Measurements from ENCODE around the gene IKZF4. TPM values are rescaled to one million over a fixed set of nuclear protein-coding genes. Genes with fewer than 3 reads are reported as not detected.
A peak's percentile ranks its signal among the peaks of the same experiment; 100 is the strongest.
"Not testable (repeated sequence)": the region's sequence is repeated elsewhere in the genome, so short reads cannot be mapped to it uniquely, and the experiment has no call there.

The IKZF4 gene
- total and polyA plus RNA-seq, 4 donors: 3.3 to 10.7 (median 5.2) TPM

GRCh38 chr12:56040963-56041551 lies 20.2 kb downstream of the IKZF4 start:
- ATAC-seq (ENCODE audit: insufficient read depth, low FRiP score): no peak
- H3K4me1 ChIP-seq (ENCODE audit: control insufficient read depth in 5 of 5, insufficient read depth in 5 of 5, low read length in 5 of 5): peaks cover 0 to 10% (median 9%) of the 10 kb centered on the region in 5 donors
- H3K36me3 ChIP-seq (ENCODE audit: control insufficient read depth in 4 of 4, insufficient read depth in 4 of 4, low read length in 4 of 4): peaks cover 11 to 31% (median 20%) of the 10 kb centered on the region in 4 donors
- H3K27me3 ChIP-seq (ENCODE audit: control insufficient read depth in 3 of 3, insufficient read depth in 3 of 3, low read length in 2 of 3): no peaks in the 10 kb centered on the region
- DNase-seq: peak in 1 of 3 donors; percentile 3
- peak overlapping the region; percentile 70 to 74 for H3K27ac ChIP-seq (ENCODE audit: low read depth in 1 of 2, low read length in 1 of 2)
- 64 to 76% methylated on average over 14 of the region's 14 CpGs for WGBS, 2 donors
- peak overlapping the region; percentile 32 for H3K4me3 ChIP-seq
- H3K9ac ChIP-seq (ENCODE audit: insufficient read depth in 1 of 2, low read length in 2 of 2): peak overlapping the region in 1 of 2 donors; percentile 34
- H3K9me3 ChIP-seq (ENCODE audit: control insufficient read depth in 4 of 4, insufficient read depth in 3 of 4, low read length in 3 of 4): no peaks in the 10 kb centered on the region
- TF ChIP-seq, protein P1, sequence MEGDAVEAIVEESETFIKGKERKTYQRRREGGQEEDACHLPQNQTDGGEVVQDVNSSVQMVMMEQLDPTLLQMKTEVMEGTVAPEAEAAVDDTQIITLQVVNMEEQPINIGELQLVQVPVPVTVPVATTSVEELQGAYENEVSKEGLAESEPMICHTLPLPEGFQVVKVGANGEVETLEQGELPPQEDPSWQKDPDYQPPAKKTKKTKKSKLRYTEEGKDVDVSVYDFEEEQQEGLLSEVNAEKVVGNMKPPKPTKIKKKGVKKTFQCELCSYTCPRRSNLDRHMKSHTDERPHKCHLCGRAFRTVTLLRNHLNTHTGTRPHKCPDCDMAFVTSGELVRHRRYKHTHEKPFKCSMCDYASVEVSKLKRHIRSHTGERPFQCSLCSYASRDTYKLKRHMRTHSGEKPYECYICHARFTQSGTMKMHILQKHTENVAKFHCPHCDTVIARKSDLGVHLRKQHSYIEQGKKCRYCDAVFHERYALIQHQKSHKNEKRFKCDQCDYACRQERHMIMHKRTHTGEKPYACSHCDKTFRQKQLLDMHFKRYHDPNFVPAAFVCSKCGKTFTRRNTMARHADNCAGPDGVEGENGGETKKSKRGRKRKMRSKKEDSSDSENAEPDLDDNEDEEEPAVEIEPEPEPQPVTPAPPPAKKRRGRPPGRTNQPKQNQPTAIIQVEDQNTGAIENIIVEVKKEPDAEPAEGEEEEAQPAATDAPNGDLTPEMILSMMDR (IDR thresholded peaks at IDR 0.05; ENCODE audit: control extremely low read depth, extremely low read depth): no peak

GRCh38 chr12:56041552-56042429 lies 20.9 kb downstream of the IKZF4 start, which contains the start of gene RPS26:
TSS of gene RPS26 (plus strand) at chr12:56041918. CDS start at chr12:56042167, 249 bp downstream.
- DNase-seq (peak; percentile 99 to 100 (median 100)), ATAC-seq (ENCODE audit: insufficient read depth, low FRiP score) (peak; percentile 96)
- Histone ChIP-seq H3K27ac (ENCODE audit: low read depth in 1 of 2, low read length in 1 of 2) (peak within 1 kb of the TSS; percentile 83 to 89), H3K4me3 (peak within 1 kb of the TSS; percentile 68), H3K9me3 (ENCODE audit: control insufficient read depth in 4 of 4, insufficient read depth in 3 of 4, low read length in 3 of 4) (no peaks in the 10 kb centered on the region), H3K36me3 (ENCODE audit: control insufficient read depth in 4 of 4, insufficient read depth in 4 of 4, low read length in 4 of 4) (peaks cover 10 to 31% (median 20%) of the 10 kb centered on the region in 4 donors), H3K4me1 (ENCODE audit: control insufficient read depth in 5 of 5, insufficient read depth in 5 of 5, low read length in 5 of 5) (peaks cover 0 to 10% (median 9%) of the 10 kb centered on the region in 5 donors), H3K27me3 (ENCODE audit: control insufficient read depth in 3 of 3, insufficient read depth in 3 of 3, low read length in 2 of 3) (no peaks in the 10 kb centered on the region), H3K9ac (ENCODE audit: insufficient read depth in 1 of 2, low read length in 2 of 2) (peak within 1 kb of the TSS; percentile 91 to 92)
- 0% methylated on average over 48 to 50 of the region's 50 CpGs for WGBS, 2 donors
- TF ChIP-seq, protein P1 (IDR thresholded peaks at IDR 0.05; ENCODE audit: control extremely low read depth, extremely low read depth): no peak

DNA sequence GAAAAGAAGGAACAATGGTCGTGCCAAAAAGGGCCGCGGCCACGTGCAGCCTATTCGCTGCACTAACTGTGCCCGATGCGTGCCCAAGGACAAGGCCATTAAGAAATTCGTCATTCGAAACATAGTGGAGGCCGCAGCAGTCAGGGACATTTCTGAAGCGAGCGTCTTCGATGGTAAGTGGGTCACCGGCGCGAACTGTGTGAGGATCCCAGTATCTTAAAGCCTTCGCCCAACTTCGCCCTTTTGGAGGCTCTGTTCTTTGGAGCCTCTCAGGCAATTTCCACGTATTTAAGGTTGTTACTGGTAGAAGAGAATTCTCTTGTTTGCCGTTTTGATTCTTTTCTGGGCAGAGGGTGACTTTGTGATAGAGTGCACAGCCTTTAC lies 21.6 kb downstream of the IKZF4 start:
- not testable (repeated sequence) for H3K9me3 ChIP-seq (ENCODE audit: control insufficient read depth in 4 of 4, insufficient read depth in 3 of 4, low read length in 3 of 4); ATAC-seq (ENCODE audit: insufficient read depth, low FRiP score)
- 1 to 4% methylated on average over 18 to 20 of the region's 20 CpGs for WGBS, 2 donors

GRCh38 chr12:56042843-56043242 lies 22.0 kb downstream of the IKZF4 start:
- 38 to 40% methylated on average over 9 of the region's 9 CpGs for WGBS, 2 donors
- DNase-seq (no peak), ATAC-seq (ENCODE audit: insufficient read depth, low FRiP score) (no peak)
- Histone ChIP-seq H3K27me3 (ENCODE audit: control insufficient read depth in 3 of 3, insufficient read depth in 3 of 3, low read length in 2 of 3) (no peaks in the 10 kb centered on the region), H3K9ac (ENCODE audit: insufficient read depth in 1 of 2, low read length in 2 of 2) (peak overlapping the region; percentile 91 to 92), H3K9me3 (ENCODE audit: control insufficient read depth in 4 of 4, insufficient read depth in 3 of 4, low read length in 3 of 4) (no peaks in the 10 kb centered on the region), H3K4me1 (ENCODE audit: control insufficient read depth in 5 of 5, insufficient read depth in 5 of 5, low read length in 5 of 5) (peaks cover 0 to 10% (median 9%) of the 10 kb centered on the region in 5 donors), H3K36me3 (ENCODE audit: control insufficient read depth in 4 of 4, insufficient read depth in 4 of 4, low read length in 4 of 4) (peaks cover 10 to 27% (median 20%) of the 10 kb centered on the region in 4 donors), H3K4me3 (peak overlapping the region; percentile 68), H3K27ac (ENCODE audit: low read depth in 1 of 2, low read length in 1 of 2) (peak overlapping the region in 1 of 2 donors; percentile 89)
- TF ChIP-seq, protein P1 (IDR thresholded peaks at IDR 0.05; ENCODE audit: control extremely low read depth, extremely low read depth): no peak

More for the DNA sequence above, 21.6 kb downstream of the IKZF4 start:
- Histone ChIP-seq H3K9ac (ENCODE audit: insufficient read depth in 1 of 2, low read length in 2 of 2) (peak overlapping the region; percentile 91 to 92), H3K4me1 (ENCODE audit: control insufficient read depth in 5 of 5, insufficient read depth in 5 of 5, low read length in 5 of 5) (peaks cover 0 to 10% (median 9%) of the 10 kb centered on the region in 5 donors), H3K36me3 (ENCODE audit: control insufficient read depth in 4 of 4, insufficient read depth in 4 of 4, low read length in 4 of 4) (peaks cover 10 to 27% (median 20%) of the 10 kb centered on the region in 4 donors), H3K27ac (ENCODE audit: low read depth in 1 of 2, low read length in 1 of 2) (peak overlapping the region; percentile 83 to 89), H3K4me3 (peak overlapping the region; percentile 68)
- not testable (repeated sequence) for H3K27me3 ChIP-seq (ENCODE audit: control insufficient read depth in 3 of 3, insufficient read depth in 3 of 3, low read length in 2 of 3); DNase-seq
